ENCODE measurements around the gene PTCHD4.

Gene PTCHD4

GRCh38 chr6:48099713-48100587, 11.0 kb downstream of the PTCHD4 start:
- DNase-seq (ENCODE audit: low spot score), result no peak

DNA sequence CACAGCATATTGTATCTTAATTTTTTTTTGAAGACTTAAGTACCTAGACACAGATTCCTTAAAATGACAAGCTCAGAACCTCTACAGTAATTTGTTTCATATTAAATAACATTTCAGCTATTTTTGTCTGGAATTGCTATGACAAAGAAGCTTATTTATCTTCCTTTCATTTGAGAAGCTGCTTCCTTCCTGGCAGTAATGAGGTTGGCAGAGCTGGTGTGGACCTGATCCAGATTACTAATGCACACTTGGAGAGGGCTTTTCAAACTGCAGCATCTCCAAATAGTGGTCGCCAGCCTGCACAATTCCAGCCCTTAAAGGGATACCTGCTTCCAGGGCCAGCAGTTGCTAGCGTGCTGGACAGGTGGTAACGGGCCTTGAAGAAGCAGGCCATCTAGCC, 12.1 kb downstream of the PTCHD4 start:
- no peak for DNase-seq (ENCODE audit: low spot score)

- no peak for DNase-seq (ENCODE audit: low spot score)
These were observed 18.3 kb downstream of the PTCHD4 start for GRCh38 chr6:48092550-48093217.

GRCh38 chr6:48090546-48090945, 20.5 kb downstream of the PTCHD4 start:
- DNase-seq (ENCODE audit: low spot score), result no peak

DNA sequence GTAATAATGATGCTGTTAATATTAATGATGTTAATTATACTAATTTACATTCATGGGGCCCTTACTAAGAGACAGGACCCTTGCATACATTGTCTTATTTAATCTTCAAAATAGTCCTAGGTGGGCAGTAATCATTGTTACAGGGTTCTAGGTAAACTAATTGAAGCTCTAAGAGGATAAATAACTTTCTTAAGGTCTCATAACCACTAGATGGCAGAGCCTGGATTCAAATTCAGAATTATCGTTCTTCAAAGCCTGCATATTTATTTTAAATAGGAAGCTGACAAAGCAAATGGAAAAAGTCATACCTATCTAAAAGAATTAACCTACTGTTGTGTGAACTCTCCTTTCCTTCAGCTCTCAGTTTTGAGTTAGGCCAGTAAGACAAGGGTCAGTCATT, 23.5 kb downstream of the PTCHD4 start:
- no peak for DNase-seq (ENCODE audit: low spot score)

GRCh38 chr6:48086187-48086586, 24.8 kb downstream of the PTCHD4 start:
- DNase-seq (ENCODE audit: low spot score), result no peak

- no peak for DNase-seq (ENCODE audit: low spot score)
These were observed 25.8 kb downstream of the PTCHD4 start for GRCh38 chr6:48085131-48085741.

DNA sequence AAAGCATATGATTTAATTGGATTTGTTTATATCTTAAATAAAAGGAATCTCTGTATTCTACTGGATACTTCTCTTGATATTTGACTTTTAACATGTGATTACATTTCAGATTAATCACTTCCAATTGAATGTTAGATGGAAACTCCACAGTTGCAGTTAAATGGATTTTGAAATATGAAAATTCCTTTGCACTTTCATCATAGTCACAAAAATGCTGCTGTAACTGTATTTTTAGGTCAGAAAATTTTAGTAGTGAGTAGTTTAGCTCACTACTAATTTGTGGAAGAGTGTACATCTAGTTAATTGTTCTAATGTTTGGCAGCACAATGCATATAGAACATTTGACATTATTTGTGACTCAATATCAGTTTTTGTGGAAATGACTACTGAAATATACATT, 26.8 kb downstream of the PTCHD4 start:
- no peak for DNase-seq (ENCODE audit: low spot score)

DNA sequence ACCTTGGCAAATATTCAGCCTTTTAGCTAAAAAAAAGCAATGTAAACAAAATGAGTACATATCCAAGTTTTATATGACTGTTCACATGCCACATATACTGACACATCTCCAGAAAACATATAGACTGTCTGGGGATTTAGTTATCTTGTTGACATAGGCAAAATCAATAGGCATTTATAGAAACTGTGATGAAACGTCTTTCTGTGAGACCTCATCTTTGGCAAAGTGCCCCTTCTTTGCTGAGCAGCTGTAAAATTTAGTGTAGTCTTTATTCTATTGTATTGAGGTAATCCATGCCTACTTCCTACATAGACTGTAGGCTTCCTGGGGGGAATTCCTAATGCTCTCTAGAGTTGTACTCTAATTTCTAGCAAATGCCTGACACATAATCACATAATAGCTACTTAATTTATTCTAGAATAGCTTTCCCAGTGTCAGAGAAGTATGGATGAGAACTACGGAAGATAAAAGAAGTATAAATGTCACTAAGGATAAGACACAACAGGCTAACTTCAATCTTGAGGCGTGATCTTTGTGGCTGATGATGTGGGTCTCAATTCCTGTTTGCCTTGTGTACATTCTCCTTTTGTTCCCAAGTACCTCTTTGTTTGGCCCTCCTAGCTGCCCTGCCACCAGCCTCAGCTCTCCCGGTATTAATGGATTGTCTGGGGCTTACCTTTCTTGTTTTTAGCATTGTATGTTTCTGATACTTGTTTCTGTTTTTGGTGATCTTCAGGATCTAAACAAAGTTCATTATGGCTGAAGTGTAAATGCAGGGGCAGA, 30.6 kb downstream of the PTCHD4 start:
- no peak for DNase-seq (ENCODE audit: low spot score)

GRCh38 chr6:48078120-48078519, 32.9 kb downstream of the PTCHD4 start:
- DNase-seq (ENCODE audit: low spot score), result no peak

DNA sequence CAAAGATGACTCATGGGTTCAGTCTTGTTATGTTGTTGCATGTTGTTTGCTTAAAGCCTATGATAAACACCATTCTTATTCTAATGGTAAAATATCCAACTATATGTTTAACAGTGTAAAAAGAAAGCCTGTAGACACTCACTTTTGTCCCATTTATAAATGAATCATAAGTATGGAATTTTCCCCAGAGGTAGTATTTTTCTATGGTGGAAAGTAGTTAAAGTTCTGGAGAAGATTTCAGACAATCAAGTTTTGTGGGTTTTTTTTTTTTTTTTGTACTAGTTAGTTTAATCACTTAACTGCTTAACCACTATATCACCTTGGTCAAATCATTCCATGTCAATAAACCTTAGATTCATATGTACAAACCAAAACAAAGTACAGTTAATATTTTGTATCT, 35.8 kb downstream of the PTCHD4 start:
- DNase-seq (ENCODE audit: low spot score), result no peak

- DNase-seq (ENCODE audit: low spot score), result no peak
These were observed 36.8 kb downstream of the PTCHD4 start for GRCh38 chr6:48073976-48074767.

GRCh38 chr6:48071833-48072232, 39.2 kb downstream of the PTCHD4 start:
- DNase-seq (ENCODE audit: low spot score), result no peak

DNA sequence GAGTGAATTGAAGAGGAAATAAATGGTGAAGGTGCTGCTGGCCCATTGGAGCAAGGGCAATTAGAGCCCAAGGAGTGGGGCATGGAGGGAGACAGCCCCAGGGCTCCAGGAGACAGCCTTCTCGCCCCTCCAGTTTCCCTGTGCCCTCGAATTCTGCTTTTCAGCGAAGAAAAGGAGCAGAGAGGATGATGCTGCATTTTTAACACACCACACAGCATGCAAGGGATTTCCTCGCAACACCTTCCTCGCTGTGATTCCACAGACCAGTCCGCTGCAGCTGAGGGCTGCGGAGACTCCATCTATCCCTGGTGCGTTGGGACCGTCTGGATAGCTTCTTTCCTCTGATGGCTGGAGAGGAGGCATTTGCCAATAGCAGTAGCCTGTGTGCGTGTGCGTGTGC, 41.7 kb downstream of the PTCHD4 start:
- DNase-seq (ENCODE audit: low spot score), result no peak

GRCh38 chr6:48068278-48069251, 42.4 kb downstream of the PTCHD4 start:
- DNase-seq (ENCODE audit: low spot score), result no peak

DNA sequence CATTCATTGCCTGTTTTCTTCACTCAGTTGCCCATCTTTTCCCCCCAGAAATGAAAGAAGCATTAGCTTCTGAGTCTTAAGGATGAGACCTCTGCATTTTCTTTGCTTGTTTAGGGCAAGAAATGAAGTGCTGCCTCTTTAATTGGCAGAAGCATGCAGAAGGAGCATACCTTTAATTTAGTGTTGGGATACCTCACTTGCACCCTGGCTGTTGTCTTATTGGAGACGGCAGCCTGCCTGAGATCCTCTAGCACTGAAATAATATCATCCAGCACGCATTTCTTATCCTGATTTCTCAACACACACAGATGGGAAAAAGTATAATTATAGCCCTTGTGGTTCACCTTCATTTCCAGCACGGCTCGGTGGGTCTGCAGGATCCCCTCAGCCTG, 43.1 kb downstream of the PTCHD4 start:
- no peak for DNase-seq (ENCODE audit: low spot score)

DNA sequence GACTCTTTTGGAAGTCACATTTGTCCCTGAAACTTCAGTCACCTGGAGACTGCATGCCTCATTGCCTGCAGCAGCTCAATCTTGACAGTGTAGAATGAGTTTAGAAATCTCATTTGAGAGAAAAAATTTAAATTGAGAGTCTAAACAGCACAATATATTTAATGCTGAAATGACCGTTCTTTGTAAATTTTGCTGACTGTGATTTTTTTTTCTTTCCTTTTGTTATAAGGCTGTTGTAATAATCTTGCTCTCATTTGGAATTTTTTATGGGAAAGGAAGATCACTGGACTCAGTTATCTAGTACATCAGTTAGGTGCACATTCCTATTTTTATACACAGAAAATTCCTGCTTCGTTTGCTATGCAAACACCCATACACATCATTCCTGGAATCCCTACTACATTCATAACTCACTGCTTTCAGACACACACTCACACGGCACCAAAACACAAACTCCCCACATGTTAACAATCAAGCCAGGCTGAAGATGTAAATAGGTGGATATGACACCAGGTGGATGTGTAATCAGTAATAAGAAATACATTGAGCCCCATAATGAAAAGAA, 43.8 kb downstream of the PTCHD4 start:
- DNase-seq (ENCODE audit: low spot score), result no peak

DNA sequence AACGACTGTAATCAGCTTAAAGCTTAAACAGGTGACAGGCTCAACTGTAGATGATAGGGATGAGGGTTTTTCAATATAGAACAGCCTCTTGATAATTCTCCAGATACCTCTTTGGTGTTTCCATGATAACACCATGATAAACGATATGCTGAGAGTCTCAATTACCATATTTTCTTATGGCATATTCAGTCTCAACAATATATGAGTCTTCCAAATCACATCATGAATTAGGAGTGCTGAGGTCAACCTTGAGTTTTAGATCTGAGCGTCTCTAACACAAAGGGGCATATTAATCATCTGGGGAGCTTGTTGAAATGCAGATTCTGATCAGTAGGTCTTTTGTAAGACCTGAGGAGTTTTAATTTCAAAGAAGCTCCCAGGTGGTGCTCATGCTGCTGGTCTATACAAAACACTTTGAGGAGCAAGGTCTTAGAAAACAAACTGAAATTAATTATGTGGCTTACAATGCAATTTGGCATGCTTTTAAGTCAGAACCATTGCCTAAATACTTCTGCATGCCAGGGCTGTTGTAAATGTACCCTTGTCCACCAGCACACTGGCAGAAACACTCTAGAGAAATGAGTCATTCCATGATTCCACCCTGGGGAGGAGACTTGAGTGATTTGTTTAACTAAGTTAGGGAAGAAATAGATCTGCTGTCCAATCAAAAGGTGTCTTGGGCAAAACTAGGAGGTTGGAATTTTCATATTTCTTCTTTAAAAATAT, 49.6 kb downstream of the PTCHD4 start:
- DNase-seq (ENCODE audit: low spot score), result no peak

Measured in left forelimb (tissue), 1 donor.